Jurkat, Clone E6-1 (cell line): Measurements from ENCODE around the gene JDP2. TPM values are rescaled to one million over a fixed set of nuclear protein-coding genes. Genes with fewer than 3 reads are reported as not detected.
A peak's percentile ranks its signal among the peaks of the same experiment; 100 is the strongest.
"Not testable (repeated sequence)": the region's sequence is repeated elsewhere in the genome, so short reads cannot be mapped to it uniquely, and the experiment has no call there.

Experiments used
- DNase-seq: peaks from one replicate; pipeline ENCODE4 v3.0.0-alpha.2; 2011; ENCODE audit warnings: low read depth, low spot score
- H3K4me3 ChIP-seq: 2 replicates; pipeline ENCODE4 v1.5.1; 2011; ENCODE audit warnings: mild to moderate bottlenecking, low read length, control low read depth, moderate library complexity
- polyA plus RNA-seq: library from polyadenylated mRNA; unstranded; fragments of >200 nt; gene quantifications from one replicate; pipeline ENCODE4 v1.2.1, GENCODE V29; 2012; ENCODE audit warnings: missing spikeins; ENCODE audit not compliant: insufficient read length, insufficient read depth

Gene JDP2, protein sequence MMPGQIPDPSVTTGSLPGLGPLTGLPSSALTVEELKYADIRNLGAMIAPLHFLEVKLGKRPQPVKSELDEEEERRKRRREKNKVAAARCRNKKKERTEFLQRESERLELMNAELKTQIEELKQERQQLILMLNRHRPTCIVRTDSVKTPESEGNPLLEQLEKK
- polyA plus RNA-seq = 9.3 TPM

- H3K4me3 ChIP-seq = peak within 1 kb of the TSS; percentile 50
- DNase-seq = no peak
These were observed at the start of gene JDP2 for GRCh38 chr14:75427482-75428229. TSS of gene JDP2 (plus strand) at chr14:75428022. CDS start at chr14:75437921, 9,899 bp downstream.

DNA sequence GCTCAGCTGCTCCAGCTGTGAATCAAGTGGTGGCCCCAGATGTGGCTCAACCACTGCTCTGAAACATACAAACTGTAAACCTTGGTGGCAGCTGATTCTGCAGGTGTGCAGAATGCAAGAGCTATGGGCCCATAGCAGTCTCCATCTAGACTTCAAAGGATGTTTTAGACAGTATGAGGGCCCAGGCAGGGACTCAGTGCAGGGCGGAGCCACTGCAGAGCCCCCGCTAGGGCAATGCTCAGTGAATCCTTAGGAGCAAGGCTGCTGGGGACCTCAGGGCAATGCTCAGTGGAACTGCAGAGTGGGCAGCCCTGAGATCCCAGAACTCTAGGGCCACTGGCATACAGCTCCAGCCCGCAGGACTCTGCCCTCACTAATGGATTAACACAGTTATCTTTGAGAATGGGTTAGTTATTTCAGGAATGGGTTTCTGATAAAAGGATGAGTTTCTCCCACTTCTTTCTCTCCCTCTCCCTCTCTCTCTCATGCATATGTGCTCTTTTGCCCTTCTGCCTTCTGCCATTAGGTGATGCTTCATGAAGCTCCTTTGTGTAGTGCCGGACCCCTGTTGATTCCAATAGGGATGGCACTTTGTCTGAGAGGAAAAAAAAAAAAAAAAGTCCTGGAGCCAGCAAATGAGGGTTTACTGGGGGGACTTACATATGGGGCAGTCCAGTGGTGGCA, 48.4 kb upstream of the JDP2 start:
- DNase-seq = no peak
- H3K4me3 ChIP-seq = no peak overlapping the region

GRCh38 chr14:75379930-75380270, 47.9 kb upstream of the JDP2 start:
- no peak for DNase-seq
- no peak overlapping the region for H3K4me3 ChIP-seq

GRCh38 chr14:75380656-75381055, 47.2 kb upstream of the JDP2 start:
- no peak overlapping the region for H3K4me3 ChIP-seq
- no peak for DNase-seq

DNA sequence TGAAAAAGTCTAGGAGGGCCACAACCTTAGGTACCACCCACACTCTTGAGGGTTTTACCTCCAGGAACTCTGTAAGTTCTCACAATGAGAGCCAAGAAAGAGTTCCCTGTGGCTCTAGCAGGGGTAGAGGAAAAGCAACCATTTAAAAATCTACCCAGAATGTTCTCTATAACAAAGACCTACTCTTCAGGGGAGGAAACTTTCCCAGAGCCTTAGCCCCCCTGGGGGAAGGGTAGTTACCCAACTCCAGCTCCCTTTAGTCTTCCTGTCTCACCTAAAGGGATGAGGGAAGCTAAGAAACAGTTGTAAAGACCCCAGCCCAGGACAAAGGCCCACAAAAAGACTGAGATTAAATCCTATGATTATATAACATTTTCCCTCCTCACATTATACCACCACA, 46.2 kb upstream of the JDP2 start:
- no peak overlapping the region for H3K4me3 ChIP-seq
- no peak for DNase-seq

DNA sequence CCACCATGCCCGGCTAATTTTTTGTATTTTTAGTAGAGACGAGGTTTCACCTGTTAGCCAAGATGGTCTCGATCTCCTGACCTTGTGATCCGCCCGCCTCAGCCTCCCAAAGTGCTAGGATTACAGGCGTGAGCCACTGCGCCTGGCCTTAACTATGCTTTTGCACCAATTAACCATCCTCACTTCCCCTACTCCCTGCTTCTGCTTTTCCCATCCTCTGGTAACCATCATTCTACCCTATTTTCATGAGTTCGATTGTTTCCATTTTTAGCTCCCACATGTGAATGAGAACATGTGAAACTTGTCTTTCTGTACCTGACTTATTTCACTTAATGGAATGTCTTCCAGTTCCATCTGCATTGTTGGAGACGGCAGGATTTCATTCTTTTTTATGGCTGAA, 44.6 kb upstream of the JDP2 start:
- DNase-seq, H3K4me3 ChIP-seq: not testable (repeated sequence)

GRCh38 chr14:75383721-75384120, 44.1 kb upstream of the JDP2 start:
- no peak overlapping the region for H3K4me3 ChIP-seq
- no peak for DNase-seq

GRCh38 chr14:75389679-75390078, 38.1 kb upstream of the JDP2 start:
- H3K4me3 ChIP-seq = no peak overlapping the region
- DNase-seq = no peak

DNA sequence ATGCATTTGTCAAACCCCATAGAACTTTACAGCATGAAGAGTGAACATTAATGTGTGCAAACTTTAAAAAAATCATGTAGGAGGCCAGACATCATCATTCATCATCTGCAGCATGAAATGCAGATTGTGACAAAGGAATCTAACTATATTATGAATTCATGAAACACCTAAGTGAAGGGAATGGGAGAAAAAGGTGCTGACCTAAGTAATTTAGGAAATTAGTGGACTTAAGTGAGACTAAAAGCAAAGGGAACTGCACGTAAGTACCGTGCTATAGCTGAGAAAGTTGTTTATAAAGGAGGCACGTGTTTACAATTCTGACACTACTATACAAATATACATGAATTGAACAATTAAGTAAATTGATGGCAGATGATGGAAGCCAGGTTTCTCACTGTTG, 37.6 kb upstream of the JDP2 start:
- H3K4me3 ChIP-seq = no peak overlapping the region
- no peak for DNase-seq

DNA sequence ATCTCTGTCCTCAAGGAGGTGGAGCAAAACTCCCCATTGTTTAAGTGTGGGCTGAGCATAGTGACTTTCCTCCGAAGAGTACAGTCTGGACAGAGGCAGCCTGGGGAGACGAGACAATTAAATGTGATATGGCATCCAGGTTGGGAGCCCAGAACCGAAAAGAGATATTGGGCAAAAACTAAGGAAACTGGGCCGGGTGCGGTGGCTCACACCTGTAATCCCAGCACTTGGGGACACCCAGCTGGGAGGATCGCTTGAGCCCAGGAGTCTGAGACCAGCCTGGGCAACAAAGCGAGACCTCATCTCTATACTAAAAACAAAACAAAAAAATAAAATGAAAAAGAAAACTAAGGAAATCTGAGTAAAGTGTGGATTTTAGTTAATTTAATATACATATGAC, 35.9 kb upstream of the JDP2 start:
- no peak for DNase-seq
- H3K4me3 ChIP-seq = no peak overlapping the region

DNA sequence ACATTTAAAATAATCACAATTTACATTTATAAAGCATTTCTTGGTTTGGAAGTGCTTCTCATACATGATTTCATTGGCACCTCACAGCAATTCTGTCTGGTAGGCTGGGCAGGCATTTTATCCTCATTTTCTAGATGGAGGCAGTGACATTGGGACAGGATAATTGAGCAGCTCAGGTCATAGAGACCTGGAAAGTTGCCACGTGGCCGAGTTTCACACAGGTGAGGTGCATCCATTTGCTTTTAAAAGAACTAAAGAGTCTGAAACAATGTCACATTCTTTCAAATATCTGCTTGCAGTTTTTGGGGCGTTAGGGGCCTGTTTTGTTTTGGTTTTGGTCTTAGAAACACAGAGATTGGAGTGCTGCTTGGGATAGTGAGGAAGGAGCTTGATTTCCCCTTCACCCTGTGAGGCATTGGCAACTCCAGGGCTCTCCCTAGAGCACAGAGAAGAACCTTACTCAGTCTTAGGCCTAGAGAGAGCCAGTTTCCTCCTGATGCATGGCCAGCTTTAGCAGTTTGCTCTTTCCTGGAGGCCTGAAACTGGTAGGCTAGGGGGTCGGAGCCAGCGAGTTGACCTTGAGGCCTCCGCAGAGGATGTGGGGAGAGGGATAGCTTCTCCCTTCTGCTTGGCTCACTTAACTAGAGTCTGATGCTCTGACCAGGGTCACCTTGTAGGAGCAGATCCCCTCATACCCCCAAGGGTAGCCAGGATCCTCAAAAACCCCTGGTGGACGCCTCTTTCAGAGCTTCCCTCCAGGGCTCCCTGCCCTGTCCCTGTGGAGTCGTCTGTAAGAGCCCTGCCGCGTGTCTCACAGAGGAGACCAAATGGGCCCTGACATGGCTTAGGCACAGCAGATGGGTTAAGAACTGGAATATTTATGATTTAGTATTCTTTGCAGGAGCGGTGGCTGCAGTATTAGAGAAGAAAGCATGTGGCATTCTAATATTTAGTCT, 34.9 kb upstream of the JDP2 start:
- no peak overlapping the region for H3K4me3 ChIP-seq
- DNase-seq = no peak

DNA sequence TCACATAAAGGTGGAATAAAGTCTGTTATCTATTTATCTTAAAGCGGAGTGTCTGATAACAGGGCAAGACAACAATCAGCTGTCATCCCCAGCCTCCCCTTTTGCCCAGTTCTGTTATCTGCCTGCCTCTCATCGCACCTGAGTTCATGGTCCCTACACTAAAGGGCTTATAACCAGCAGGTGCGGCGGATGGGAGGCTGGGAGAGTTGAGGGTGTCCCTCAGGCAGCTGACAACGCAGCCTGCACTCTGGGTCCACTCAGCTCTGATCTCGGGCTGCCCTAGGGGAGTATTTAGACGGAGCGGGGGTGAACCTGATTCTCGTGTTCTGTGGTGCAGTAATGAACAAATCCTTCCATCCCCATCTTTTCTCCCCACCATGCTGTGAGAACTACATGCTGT, 34.0 kb upstream of the JDP2 start:
- no peak overlapping the region for H3K4me3 ChIP-seq
- no peak for DNase-seq

DNA sequence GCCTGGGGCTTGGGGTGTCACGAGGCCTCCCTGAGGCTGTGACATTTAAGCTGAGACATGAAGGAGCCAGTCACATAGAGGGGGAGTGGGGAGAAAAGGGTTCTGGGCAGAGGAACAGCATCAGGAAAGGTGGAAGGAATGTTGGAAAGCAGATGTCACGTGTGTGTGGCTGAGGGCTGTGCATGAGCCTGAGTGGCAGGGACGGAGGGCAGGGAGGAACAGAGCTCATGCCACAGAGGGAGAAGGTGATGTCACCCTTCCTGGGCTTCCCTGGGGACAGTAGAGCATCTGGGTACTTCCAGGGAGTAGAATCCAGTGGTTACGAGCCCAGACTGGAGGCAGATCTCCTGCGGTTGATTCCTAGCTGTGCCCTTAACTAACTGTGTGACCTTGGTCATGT, 32.0 kb upstream of the JDP2 start:
- DNase-seq = no peak
- no peak overlapping the region for H3K4me3 ChIP-seq

DNA sequence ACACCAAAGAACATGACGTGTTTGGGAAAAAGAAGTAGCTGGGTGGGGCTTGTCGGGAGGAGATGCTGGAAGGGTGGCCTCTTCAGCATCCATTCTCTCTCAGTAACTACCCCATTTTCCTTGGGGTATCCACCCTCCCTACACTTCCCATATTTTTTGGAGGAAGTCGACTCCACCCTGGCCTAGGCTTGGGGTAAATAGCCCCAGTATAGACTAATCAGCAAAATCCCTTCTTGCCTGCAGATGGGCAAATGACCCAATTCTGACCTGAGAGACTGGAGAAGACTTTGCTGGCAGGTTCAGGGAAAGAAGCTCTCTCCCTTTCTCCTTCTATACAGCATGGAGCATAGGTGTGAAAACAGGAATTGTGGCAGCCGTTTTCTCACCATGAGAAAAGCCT, 28.5 kb upstream of the JDP2 start:
- no peak overlapping the region for H3K4me3 ChIP-seq

GRCh38 chr14:75399843-75400775, 27.7 kb upstream of the JDP2 start:
- DNase-seq = no peak
- no peak overlapping the region for H3K4me3 ChIP-seq

More for the DNA sequence above, 28.5 kb upstream of the JDP2 start:
- no peak for DNase-seq

DNA sequence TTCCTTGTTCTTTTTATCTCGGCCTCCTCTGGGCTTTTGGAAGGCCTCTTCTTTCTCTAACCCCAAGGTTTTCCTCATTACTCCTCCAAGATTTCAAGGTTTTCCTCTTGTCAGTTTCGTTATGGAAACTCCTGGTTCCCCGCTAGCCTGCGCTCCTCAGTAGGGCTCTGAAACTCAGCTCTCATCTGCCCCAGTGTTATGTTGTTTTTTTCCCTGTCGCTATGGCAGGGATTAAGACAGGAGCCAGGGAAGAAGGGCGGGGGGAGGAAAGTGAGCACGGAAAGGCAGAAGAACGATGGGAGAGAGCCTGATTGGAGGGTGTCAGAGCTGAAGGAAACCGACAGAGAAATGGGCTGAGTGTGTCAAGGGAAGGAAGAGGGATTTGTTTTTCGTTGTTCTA, 26.5 kb upstream of the JDP2 start:
- DNase-seq = no peak
- no peak overlapping the region for H3K4me3 ChIP-seq

GRCh38 chr14:75402867-75403413, 24.9 kb upstream of the JDP2 start:
- no peak for DNase-seq
- no peak overlapping the region for H3K4me3 ChIP-seq

DNA sequence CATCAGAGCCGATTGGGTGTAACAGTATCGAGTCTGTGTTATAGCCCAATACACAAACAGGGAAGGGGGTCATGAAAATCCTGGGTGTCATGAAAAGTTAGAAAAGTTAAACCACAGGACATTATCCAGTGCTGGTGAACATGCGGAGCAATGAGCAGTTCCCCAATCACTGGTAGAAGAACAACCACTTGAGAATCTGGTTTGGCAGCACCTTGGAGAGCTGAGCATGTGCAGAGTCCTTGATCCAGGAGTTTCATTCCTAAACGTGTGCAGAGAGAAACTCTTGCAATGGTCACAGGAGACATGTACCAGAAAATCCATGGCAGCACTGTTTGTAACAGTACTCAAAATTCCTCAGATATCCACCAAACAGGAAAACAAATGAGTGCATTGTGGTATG, 23.0 kb upstream of the JDP2 start:
- H3K4me3 ChIP-seq = no peak overlapping the region
- no peak for DNase-seq
